Astrocyte (in vitro differentiated cells and primary cell): ENCODE results near the gene SERF2.

Experiments used
- CTCF ChIP-seq: IDR thresholded peaks from 2 replicates; pipeline ENCODE4 v1.5.1; 2011; ENCODE audit warnings: low read depth, mild to moderate bottlenecking, inconsistent platforms, low read length, moderate library complexity; ENCODE audit not compliant: insufficient read depth
- EZH2 ChIP-seq: IDR thresholded peaks from 2 replicates; pipeline ENCODE4 v1.6.1; 2012; ENCODE audit warnings: mild to moderate bottlenecking, low read length, inconsistent platforms; ENCODE audit not compliant: insufficient read depth

DNA sequence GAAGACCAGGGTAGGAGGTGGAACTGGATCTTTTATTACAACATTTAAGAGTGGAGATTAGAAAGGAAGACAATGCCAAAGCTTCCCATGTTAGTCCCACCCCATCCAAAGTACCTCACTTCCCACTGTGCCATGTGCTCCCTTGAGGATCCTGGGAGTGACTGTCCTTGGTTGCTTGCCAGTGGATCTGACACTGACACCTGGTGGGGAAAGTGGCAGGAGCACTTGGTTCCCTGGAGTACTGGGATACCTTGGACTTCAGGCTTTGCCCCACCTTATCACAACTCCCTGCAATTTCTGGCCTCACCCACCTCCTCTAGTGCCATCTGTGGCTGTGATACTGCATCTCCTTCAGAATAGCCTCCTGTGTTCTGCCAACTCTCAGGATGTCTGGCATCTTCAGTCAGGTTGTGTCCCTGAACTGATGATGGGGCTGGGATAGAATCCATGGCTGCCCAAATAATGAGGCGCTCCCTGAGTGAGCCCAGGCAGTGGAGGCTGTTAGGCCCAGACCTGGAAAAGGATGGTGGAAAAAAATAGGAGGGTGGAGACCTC is 16.6 kb upstream of the SERF2 start:
- peak; percentile 29 for TF ChIP-seq CTCF
- no peak for TF ChIP-seq EZH2
